ENCODE measurements around the gene AIFM3. TPM values are rescaled to one million over a fixed set of nuclear protein-coding genes. Genes with fewer than 3 reads are reported as not detected.
A peak's percentile ranks its signal among the peaks of the same experiment; 100 is the strongest.

AIFM3 gene
- total and polyA plus RNA-seq, 2 of the 13 experiments (the other 11 are each of a cell fraction or from before 2014, with no cell fraction given) = 9.0 to 15.3 TPM

GRCh38 chr22:21009638-21010425, 42.8 kb downstream of the AIFM3 start (continued):
- no peak for TF ChIP-seq EZH2 (conservative IDR thresholded peaks at IDR 0.05; ENCODE audit: low read depth, low read length)
- TF ChIP-seq ZBTB7A (CRISPR knock-in tag; IDR thresholded peaks at IDR 0.05) = peak; percentile 44; the same call in 1 of the 2 replicates
- TF ChIP-seq MBD4 (IDR thresholded peaks at IDR 0.05; ENCODE audit: borderline replicate concordance, low read length) = no peak
- no peak for TF ChIP-seq ZSCAN29 (CRISPR knock-in tag; conservative IDR thresholded peaks at IDR 0.05)
- TF ChIP-seq WIZ (CRISPR knock-in tag; IDR thresholded peaks at IDR 0.05) = peak; percentile 97; the same call in 1 of the 2 replicates
- TF ChIP-seq GATAD2A (CRISPR knock-in tag; IDR thresholded peaks at IDR 0.05) = peak; percentile 69
- TF ChIP-seq ZNF792 (CRISPR knock-in tag; IDR thresholded peaks at IDR 0.05) = peak; percentile 89
- TF ChIP-seq, protein P1, sequence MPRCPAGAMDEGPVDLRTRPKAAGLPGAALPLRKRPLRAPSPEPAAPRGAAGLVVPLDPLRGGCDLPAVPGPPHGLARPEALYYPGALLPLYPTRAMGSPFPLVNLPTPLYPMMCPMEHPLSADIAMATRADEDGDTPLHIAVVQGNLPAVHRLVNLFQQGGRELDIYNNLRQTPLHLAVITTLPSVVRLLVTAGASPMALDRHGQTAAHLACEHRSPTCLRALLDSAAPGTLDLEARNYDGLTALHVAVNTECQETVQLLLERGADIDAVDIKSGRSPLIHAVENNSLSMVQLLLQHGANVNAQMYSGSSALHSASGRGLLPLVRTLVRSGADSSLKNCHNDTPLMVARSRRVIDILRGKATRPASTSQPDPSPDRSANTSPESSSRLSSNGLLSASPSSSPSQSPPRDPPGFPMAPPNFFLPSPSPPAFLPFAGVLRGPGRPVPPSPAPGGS (CRISPR knock-in tag; IDR thresholded peaks at IDR 0.05) = no peak
- TF ChIP-seq, protein P2, sequence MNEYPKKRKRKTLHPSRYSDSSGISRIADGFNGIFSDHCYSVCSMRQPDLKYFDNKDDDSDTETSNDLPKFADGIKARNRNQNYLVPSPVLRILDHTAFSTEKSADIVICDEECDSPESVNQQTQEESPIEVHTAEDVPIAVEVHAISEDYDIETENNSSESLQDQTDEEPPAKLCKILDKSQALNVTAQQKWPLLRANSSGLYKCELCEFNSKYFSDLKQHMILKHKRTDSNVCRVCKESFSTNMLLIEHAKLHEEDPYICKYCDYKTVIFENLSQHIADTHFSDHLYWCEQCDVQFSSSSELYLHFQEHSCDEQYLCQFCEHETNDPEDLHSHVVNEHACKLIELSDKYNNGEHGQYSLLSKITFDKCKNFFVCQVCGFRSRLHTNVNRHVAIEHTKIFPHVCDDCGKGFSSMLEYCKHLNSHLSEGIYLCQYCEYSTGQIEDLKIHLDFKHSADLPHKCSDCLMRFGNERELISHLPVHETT (CRISPR knock-in tag; conservative IDR thresholded peaks at IDR 0.05) = 0 out of 2 replicates have a peak, but pooled peaks have one; percentile 72
- no peak for TF ChIP-seq ZNF10 (CRISPR knock-in tag; IDR thresholded peaks at IDR 0.05; ENCODE audit: borderline replicate concordance, low read depth)
- TF ChIP-seq, protein P3, sequence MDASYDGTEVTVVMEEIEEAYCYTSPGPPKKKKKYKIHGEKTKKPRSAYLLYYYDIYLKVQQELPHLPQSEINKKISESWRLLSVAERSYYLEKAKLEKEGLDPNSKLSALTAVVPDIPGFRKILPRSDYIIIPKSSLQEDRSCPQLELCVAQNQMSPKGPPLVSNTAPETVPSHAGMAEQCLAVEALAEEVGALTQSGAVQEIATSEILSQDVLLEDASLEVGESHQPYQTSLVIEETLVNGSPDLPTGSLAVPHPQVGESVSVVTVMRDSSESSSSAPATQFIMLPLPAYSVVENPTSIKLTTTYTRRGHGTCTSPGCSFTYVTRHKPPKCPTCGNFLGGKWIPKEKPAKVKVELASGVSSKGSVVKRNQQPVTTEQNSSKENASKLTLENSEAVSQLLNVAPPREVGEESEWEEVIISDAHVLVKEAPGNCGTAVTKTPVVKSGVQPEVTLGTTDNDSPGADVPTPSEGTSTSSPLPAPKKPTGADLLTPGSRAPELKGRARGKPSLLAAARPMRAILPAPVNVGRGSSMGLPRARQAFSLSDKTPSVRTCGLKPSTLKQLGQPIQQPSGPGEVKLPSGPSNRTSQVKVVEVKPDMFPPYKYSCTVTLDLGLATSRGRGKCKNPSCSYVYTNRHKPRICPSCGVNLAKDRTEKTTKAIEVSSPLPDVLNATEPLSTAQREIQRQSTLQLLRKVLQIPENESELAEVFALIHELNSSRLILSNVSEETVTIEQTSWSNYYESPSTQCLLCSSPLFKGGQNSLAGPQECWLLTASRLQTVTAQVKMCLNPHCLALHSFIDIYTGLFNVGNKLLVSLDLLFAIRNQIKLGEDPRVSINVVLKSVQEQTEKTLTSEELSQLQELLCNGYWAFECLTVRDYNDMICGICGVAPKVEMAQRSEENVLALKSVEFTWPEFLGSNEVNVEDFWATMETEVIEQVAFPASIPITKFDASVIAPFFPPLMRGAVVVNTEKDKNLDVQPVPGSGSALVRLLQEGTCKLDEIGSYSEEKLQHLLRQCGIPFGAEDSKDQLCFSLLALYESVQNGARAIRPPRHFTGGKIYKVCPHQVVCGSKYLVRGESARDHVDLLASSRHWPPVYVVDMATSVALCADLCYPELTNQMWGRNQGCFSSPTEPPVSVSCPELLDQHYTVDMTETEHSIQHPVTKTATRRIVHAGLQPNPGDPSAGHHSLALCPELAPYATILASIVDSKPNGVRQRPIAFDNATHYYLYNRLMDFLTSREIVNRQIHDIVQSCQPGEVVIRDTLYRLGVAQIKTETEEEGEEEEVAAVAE (CRISPR knock-in tag; IDR thresholded peaks at IDR 0.05; ENCODE audit: borderline replicate concordance) = peak; percentile 91
- no peak for TF ChIP-seq PHF21A (CRISPR knock-in tag; IDR thresholded peaks at IDR 0.05)
- TF ChIP-seq SMARCE1 (IDR thresholded peaks at IDR 0.05; ENCODE audit: borderline replicate concordance) = no peak
- TF ChIP-seq ZNF773 (CRISPR knock-in tag; IDR thresholded peaks at IDR 0.05; ENCODE audit: borderline replicate concordance) = no peak
- TF ChIP-seq MATR3 (CRISPR knock-in tag; IDR thresholded peaks at IDR 0.05) = no peak
- no peak for TF ChIP-seq SP1 (IDR thresholded peaks at IDR 0.05)
- TF ChIP-seq SP1 (CRISPR knock-in tag; IDR thresholded peaks at IDR 0.05) = no peak
- 0 out of 2 replicates have a peak, but pooled peaks have one; percentile 50 for TF ChIP-seq ZNF879 (CRISPR knock-in tag; IDR thresholded peaks at IDR 0.05)
- TF ChIP-seq ZNF644 (CRISPR knock-in tag; IDR thresholded peaks at IDR 0.05; ENCODE audit: low read depth) = peak; percentile 36; the same call in 1 of the 2 replicates
- no peak for TF ChIP-seq REXO4 (CRISPR knock-in tag; IDR thresholded peaks at IDR 0.05; ENCODE audit: borderline replicate concordance)
- 0 out of 2 replicates have a peak, but pooled peaks have one; percentile 28 for TF ChIP-seq SIX1 (CRISPR knock-in tag; IDR thresholded peaks at IDR 0.05; ENCODE audit: borderline replicate concordance)
- TF ChIP-seq ESRRA (CRISPR knock-in tag; IDR thresholded peaks at IDR 0.05; ENCODE audit: low read depth) = no peak
- TF ChIP-seq ZNF543 (CRISPR knock-in tag; IDR thresholded peaks at IDR 0.05) = peak; percentile 37; the same call in 1 of the 2 replicates
- TF ChIP-seq NR2F2 (IDR thresholded peaks at IDR 0.05; ENCODE audit: borderline replicate concordance, low read depth) = no peak
- peak; percentile 56; the same call in 1 of the 2 replicates for TF ChIP-seq NCOA2 (CRISPR knock-in tag; IDR thresholded peaks at IDR 0.05)
- TF ChIP-seq ZNF768 (CRISPR knock-in tag; IDR thresholded peaks at IDR 0.05) = no peak
- no peak for TF ChIP-seq ONECUT2 (CRISPR knock-in tag; IDR thresholded peaks at IDR 0.05)
